ENCODE data around the gene NINJ2.
"Not testable (repeated sequence)": the region's sequence is repeated elsewhere in the genome, so short reads cannot be mapped to it uniquely, and the experiment has no call there.

GRCh38 chr12:577994-578747, 85.1 kb downstream of the NINJ2 start:
- TF ChIP-seq POLR2A, CTCF (IDR thresholded peaks at IDR 0.05): not testable (repeated sequence)
